HCT116 (cell line): ENCODE results near the gene FGFRL1. TPM values are rescaled to one million over a fixed set of nuclear protein-coding genes. Genes with fewer than 3 reads are reported as not detected.

Source experiments
- ATAC-seq: fragments of 200-7000 bp; cut with Tn5 transposase; 2 replicates; pipeline ENCODE4 v1.9.1; 2020; ENCODE audit warnings: mild to moderate bottlenecking, moderate library complexity
- BruUV-seq: library from RNA; stranded (reverse); fragments of 400-500 nt; replicated peaks from 2 replicates; lab custom pipeline; 2021; lab: Mats Ljungman, UMichigan
- CTCF ChIA-PET: fragments of 300-600 bp; sonication (Branson Sonifier 250); formaldehyde crosslinking; loops from one replicate; lab custom pipeline; 2021; ENCODE audit warnings: antibody characterized with exemption; lab: Charles Lee
- POLR2A ChIA-PET: fragments of 300-600, 350-600 bp; sonication (Branson Sonifier 250); formaldehyde crosslinking; loops from one replicate; lab custom pipeline; 2021; ENCODE audit warnings: antibody characterized with exemption; lab: Charles Lee
- RAD21 ChIA-PET, 2 experiments: fragments of 300-600 bp; sonication (Branson Sonifier 250); formaldehyde crosslinking; loops; one replicate each; lab custom pipeline; 2023; ENCODE audit warnings: low total read pairs in 2 of 2; ENCODE audit not compliant: uncharacterized antibody in 2 of 2, unreplicated experiment in 2 of 2, low non-redundant PET in 1 of 2; lab: Charles Lee
- DNase-seq: peaks from one replicate; pipeline ENCODE4 v3.0.0-alpha.2; 2010; ENCODE audit warnings: low read depth, low spot score
- H2AFZ ChIP-seq: fragments of 200-600 bp; shearing (Covaris generic), sonication (generic); 2 replicates; pipeline ENCODE4 v1.6.1; 2017; ENCODE audit warnings: low read depth, mixed run types, mixed read lengths, antibody characterized with exemption, low read length; ENCODE audit not compliant: poor library complexity, severe bottlenecking
- H3K27ac ChIP-seq: 2 replicates; pipeline ENCODE4 v1.5.1; 2012; ENCODE audit warnings: low read depth, low read length
- H3K27me3 ChIP-seq: fragments of 200-600 bp; sonication (generic); 2 replicates; pipeline ENCODE4 v1.6.1; 2016; ENCODE audit warnings: mixed run types, low read length, mixed read lengths; ENCODE audit not compliant: insufficient read depth
- H3K36me3 ChIP-seq, 2 experiments: fragments of 200-500 bp in 1 of 2; fragments of 200-600 bp in 1 of 2; sonication (Bioruptor generic) in 1 of 2; sonication (generic) in 1 of 2; 2 replicates each; pipeline versions ENCODE4 v1.5.1 to v1.6.1; 2014 to 2016; ENCODE audit warnings: low read length in 2 of 2, inconsistent platforms in 1 of 2, mixed read lengths in 1 of 2, mixed run types in 1 of 2; ENCODE audit not compliant: insufficient read depth in 2 of 2, control insufficient read depth in 1 of 2
- H3K4me1 ChIP-seq, 2 experiments: fragments of 200-600 bp in 1 of 2; sonication (generic) in 1 of 2; 2 replicates each; pipeline versions ENCODE4 v1.5.1 to v1.6.1; 2012 to 2017; ENCODE audit warnings: low read length in 2 of 2, inconsistent platforms in 1 of 2, mild to moderate bottlenecking in 1 of 2, mixed read lengths in 1 of 2, mixed run types in 1 of 2, moderate library complexity in 1 of 2; ENCODE audit not compliant: insufficient read depth in 2 of 2, control insufficient read depth in 1 of 2
- H3K4me2 ChIP-seq: fragments of 200-600 bp; sonication (generic); 2 replicates; pipeline ENCODE4 v1.6.1; 2017; ENCODE audit warnings: mixed run types, low read length, mixed read lengths
- H3K4me3 ChIP-seq, 2 experiments: fragments of 200-600 bp in 1 of 2; sonication (generic) in 1 of 2; replicated peaks in 1 of 2; 2 replicates each; pipeline ENCODE4 v1.5.1; 2011 to 2016; ENCODE audit warnings: low read length in 2 of 2, control low read depth in 1 of 2, low read depth in 1 of 2, mild to moderate bottlenecking in 1 of 2, mixed read lengths in 1 of 2, mixed run types in 1 of 2
- H3K79me2 ChIP-seq: fragments of 200-600 bp; sonication (generic); 2 replicates; pipeline ENCODE4 v1.6.1; 2017; ENCODE audit warnings: mild to moderate bottlenecking, mixed run types, low read length, moderate library complexity, mixed read lengths; ENCODE audit not compliant: insufficient read depth
- H3K9ac ChIP-seq: fragments of 200-600 bp; sonication (generic); 2 replicates; pipeline ENCODE4 v1.6.1; 2016; ENCODE audit warnings: low read length, mixed read lengths
- H3K9me2 ChIP-seq: fragments of 200-600 bp; sonication (generic), shearing (Covaris generic); 2 replicates; pipeline ENCODE4 v1.6.1; 2017; ENCODE audit warnings: mixed run types, mild to moderate bottlenecking, moderate library complexity; ENCODE audit not compliant: insufficient read depth
- H3K9me3 ChIP-seq, 2 experiments: fragments of 200-500 bp in 1 of 2; fragments of 200-600 bp in 1 of 2; sonication (Bioruptor generic) in 1 of 2; sonication (generic) in 1 of 2; 2 replicates each; pipeline ENCODE4 v1.6.1; 2014 to 2017; ENCODE audit warnings: low read length in 2 of 2, mixed read lengths in 2 of 2, inconsistent platforms in 1 of 2, low read depth in 1 of 2, mild to moderate bottlenecking in 1 of 2, mixed run types in 1 of 2, moderate library complexity in 1 of 2; ENCODE audit not compliant: control insufficient read depth in 1 of 2, insufficient read depth in 1 of 2
- H4K20me1 ChIP-seq: fragments of 200-600 bp; sonication (generic), shearing (Covaris generic); 2 replicates; pipeline ENCODE4 v1.6.1; 2017; ENCODE audit warnings: mixed run types, mild to moderate bottlenecking, moderate library complexity; ENCODE audit not compliant: insufficient read depth
- ATF3 ChIP-seq: IDR thresholded peaks from 2 replicates; pipeline ENCODE4 v1.6.1; 2012
- CBX3 ChIP-seq: IDR thresholded peaks from 2 replicates; pipeline ENCODE4 v1.6.1; 2012; ENCODE audit warnings: low read depth
- CEBPB ChIP-seq: IDR thresholded peaks from 2 replicates; pipeline ENCODE4 v1.6.1; 2012; ENCODE audit warnings: low read depth
- EGR1 ChIP-seq: IDR thresholded peaks from 2 replicates; pipeline ENCODE4 v1.6.1; 2012; ENCODE audit warnings: low read depth
- ELF1 ChIP-seq: IDR thresholded peaks from 2 replicates; pipeline ENCODE4 v1.6.1; 2012; ENCODE audit warnings: low read depth, borderline replicate concordance
- EZH2 ChIP-seq: fragments of 200-600 bp; sonication (generic); IDR thresholded peaks from 2 replicates; pipeline ENCODE4 v1.6.1; 2017; ENCODE audit warnings: antibody characterized with exemption, mixed run types
- EZH2phosphoT487 ChIP-seq: fragments of 200-600 bp; IDR thresholded peaks from 2 replicates; pipeline ENCODE4 v1.6.1; 2018; ENCODE audit warnings: antibody characterized with exemption, borderline replicate concordance
- FOSL1 ChIP-seq: IDR thresholded peaks from 2 replicates; pipeline ENCODE4 v1.6.1; 2012; ENCODE audit warnings: low read depth
- JUND ChIP-seq: IDR thresholded peaks from 2 replicates; pipeline ENCODE4 v1.6.1; 2012
- MAX ChIP-seq: IDR thresholded peaks from 2 replicates; pipeline ENCODE4 v1.6.1; 2012
- POLR2AphosphoS5 ChIP-seq: IDR thresholded peaks from 2 replicates; pipeline ENCODE4 v1.6.1; 2011; ENCODE audit warnings: mild to moderate bottlenecking, low read depth, low read length, moderate library complexity
- RAD21 ChIP-seq: IDR thresholded peaks from 2 replicates; pipeline ENCODE4 v1.6.1; 2012; ENCODE audit warnings: low read depth, mild to moderate bottlenecking
- SIN3A ChIP-seq: IDR thresholded peaks from 2 replicates; pipeline ENCODE4 v1.6.1; 2012; ENCODE audit warnings: low read depth
- SP1 ChIP-seq: IDR thresholded peaks from 2 replicates; pipeline ENCODE4 v1.6.1; 2012; ENCODE audit warnings: low read depth
- SRF ChIP-seq: IDR thresholded peaks from 2 replicates; pipeline ENCODE4 v1.6.1; 2012; ENCODE audit warnings: low read depth
- TCF7L2 ChIP-seq: IDR thresholded peaks from 2 replicates; pipeline ENCODE4 v1.7.0; 2011; ENCODE audit warnings: borderline replicate concordance, inconsistent platforms; ENCODE audit not compliant: insufficient read depth, insufficient read length; ENCODE audit errors: extremely low read depth
- YY1 ChIP-seq: IDR thresholded peaks from 2 replicates; pipeline ENCODE4 v1.6.1; 2011; ENCODE audit warnings: low read length, low read depth, moderate library complexity, mild to moderate bottlenecking; ENCODE audit not compliant: insufficient replicate concordance; ENCODE audit errors: extremely low read depth
- ZNF274 ChIP-seq: fragments of 200-500 bp; sonication (Bioruptor generic); IDR thresholded peaks from 2 replicates; pipeline ENCODE4 v1.6.1; 2014; ENCODE audit warnings: mild to moderate bottlenecking, low read depth, low read length, inconsistent platforms
- intact Hi-C: fragments of 100-400 bp; cut with micrococcal nuclease; formaldehyde crosslinking; loops from 2 replicates; pipeline ENCODE4 v1.10.0; 2022
- total RNA-seq: library from RNA; stranded (reverse); gene quantifications from one replicate; pipeline ENCODE4 v1.2.1, GENCODE V29; 2021; ENCODE audit not compliant: unreplicated experiment
- TF ChIP-seq, protein P1 (sequence below): IDR thresholded peaks from 2 replicates; pipeline ENCODE4 v1.6.1; 2011; ENCODE audit warnings: mild to moderate bottlenecking, low read length, moderate library complexity; ENCODE audit not compliant: insufficient replicate concordance; ENCODE audit errors: extremely low read depth

The FGFRL1 gene
- total RNA-seq, 1 experiment from 2014 or later = 91.1 TPM

DNA sequence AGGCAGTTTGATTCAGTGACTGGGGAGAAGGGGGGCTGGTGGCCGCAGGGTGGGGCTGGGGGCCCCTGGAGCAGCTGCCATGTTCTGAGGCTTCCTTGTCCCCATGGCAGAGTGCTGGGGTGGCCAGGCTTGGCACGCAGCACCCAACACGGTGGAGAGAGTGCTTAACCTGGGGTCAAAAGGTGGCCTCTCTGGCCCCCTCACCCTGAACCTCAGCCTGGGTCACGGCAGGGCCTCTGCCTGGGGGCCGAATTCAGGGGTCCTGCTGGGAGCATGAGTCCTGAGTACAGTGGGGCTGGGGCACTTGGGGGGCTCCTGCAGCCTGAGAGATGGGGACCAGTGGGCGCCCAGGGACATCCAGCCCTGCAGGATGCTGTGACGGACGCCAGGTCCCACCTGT, 19.9 kb downstream of the FGFRL1 start:
- ChIA-PET RAD21 (no interaction called here), POLR2A (no interaction called here), CTCF (no interaction called here)
- Histone ChIP-seq H3K4me1 (peaks cover 14 to 26% of the 10 kb centered on the region in 2 experiments; a peak in 3 of 4 replicates), H3K27me3 (no peaks in the 10 kb centered on the region), H3K9ac (no peak overlapping the region), H3K36me3 (no peaks in the 10 kb centered on the region), H2AFZ (no peak overlapping the region), H3K27ac (no peak overlapping the region), H3K79me2 (no peaks in the 10 kb centered on the region), H3K9me2 (no peaks in the 10 kb centered on the region), H3K4me2 (no peak overlapping the region), H3K9me3 (no peaks in the 10 kb centered on the region), H4K20me1 (no peaks in the 10 kb centered on the region), H3K4me3 (no peak overlapping the region)
- TF ChIP-seq FOSL1 (no peak), POLR2AphosphoS5 (no peak), EZH2phosphoT487 (no peak), YY1 (no peak), ZNF274 (no peak), TCF7L2 (no peak), JUND (no peak), ATF3 (no peak), EGR1 (no peak), SRF (no peak), CEBPB (no peak), RAD21 (no peak), ELF1 (no peak), CBX3 (no peak), MAX (no peak), SIN3A (no peak), EZH2 (no peak), SP1 (no peak)
- TF ChIP-seq, protein P1, sequence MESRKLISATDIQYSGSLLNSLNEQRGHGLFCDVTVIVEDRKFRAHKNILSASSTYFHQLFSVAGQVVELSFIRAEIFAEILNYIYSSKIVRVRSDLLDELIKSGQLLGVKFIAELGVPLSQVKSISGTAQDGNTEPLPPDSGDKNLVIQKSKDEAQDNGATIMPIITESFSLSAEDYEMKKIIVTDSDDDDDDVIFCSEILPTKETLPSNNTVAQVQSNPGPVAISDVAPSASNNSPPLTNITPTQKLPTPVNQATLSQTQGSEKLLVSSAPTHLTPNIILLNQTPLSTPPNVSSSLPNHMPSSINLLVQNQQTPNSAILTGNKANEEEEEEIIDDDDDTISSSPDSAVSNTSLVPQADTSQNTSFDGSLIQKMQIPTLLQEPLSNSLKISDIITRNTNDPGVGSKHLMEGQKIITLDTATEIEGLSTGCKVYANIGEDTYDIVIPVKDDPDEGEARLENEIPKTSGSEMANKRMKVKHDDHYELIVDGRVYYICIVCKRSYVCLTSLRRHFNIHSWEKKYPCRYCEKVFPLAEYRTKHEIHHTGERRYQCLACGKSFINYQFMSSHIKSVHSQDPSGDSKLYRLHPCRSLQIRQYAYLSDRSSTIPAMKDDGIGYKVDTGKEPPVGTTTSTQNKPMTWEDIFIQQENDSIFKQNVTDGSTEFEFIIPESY = no peak
- no peak for DNase-seq
- no TSS peak for BruUV-seq
- intact Hi-C loops = no loop called here
- no peak for ATAC-seq
